ENCODE data around the gene AARS1.

- TF ChIP-seq CTCF (IDR thresholded peaks at IDR 0.05; ENCODE audit: low read depth, low read length, missing input control) (no peak), NR2F2 (IDR thresholded peaks at IDR 0.05) (no peak), FOXA1 (IDR thresholded peaks at IDR 0.05) (no peak), SP1 (IDR thresholded peaks at IDR 0.05) (no peak), REST (IDR thresholded peaks at IDR 0.05) (no peak), RXRA (IDR thresholded peaks at IDR 0.05) (no peak), EGR1 (IDR thresholded peaks at IDR 0.05; ENCODE audit: low read depth in 2 of 2) (no peak), MAX (IDR thresholded peaks at IDR 0.05) (no peak), TAF1 (conservative IDR thresholded peaks at IDR 0.05) (no peak), JUND (IDR thresholded peaks at IDR 0.05) (no peak)
Observed at GRCh38 chr16:70331091-70331490, 41.8 kb upstream of the AARS1 start.
